Common myeloid progenitor, CD34-positive (primary cell): Measurements from ENCODE around the gene CASP10.
"Not testable (repeated sequence)": the region's sequence is repeated elsewhere in the genome, so short reads cannot be mapped to it uniquely, and the experiment has no call there.

Experiments used
- CTCF ChIA-PET: fragments of 350-600 bp; sonication (Branson Sonifier 250); formaldehyde crosslinking; loops from one replicate; lab custom pipeline; 2021; ENCODE audit warnings: antibody characterized with exemption; lab: Charles Lee
- POLR2A ChIA-PET: fragments of 350-600 bp; sonication (Branson Sonifier 250); formaldehyde crosslinking; loops from one replicate; lab custom pipeline; 2021; ENCODE audit warnings: antibody characterized with exemption; lab: Charles Lee
- DNase-seq, 3 donors: peaks; one replicate each; pipeline versions ENCODE4 v3.0.0 to v3.0.0-alpha.2; 2013
- H3K27ac ChIP-seq, 2 experiments: 1 replicate in 1 of 2; 2 replicates in 1 of 2; pipeline ENCODE4 v1.7.0; 2013; ENCODE audit warnings: inconsistent platforms in 2 of 2, low read length in 2 of 2, mild to moderate bottlenecking in 2 of 2, low read depth in 1 of 2, moderate library complexity in 1 of 2; ENCODE audit not compliant: severe bottlenecking in 2 of 2, insufficient read depth in 1 of 2, poor library complexity in 1 of 2
- H3K27me3 ChIP-seq, 5 experiments: replicated peaks in 2 of 5; 1 replicate in 3 of 5; 2 replicates in 2 of 5; pipeline versions ENCODE4 v1.6.1 to v1.7.0; 2013; ENCODE audit warnings: low read length in 4 of 5, mild to moderate bottlenecking in 2 of 5, moderate library complexity in 2 of 5, inconsistent platforms in 1 of 5; ENCODE audit not compliant: insufficient read depth in 5 of 5, control insufficient read depth in 4 of 5
- H3K36me3 ChIP-seq, 4 experiments: 1 replicate in 2 of 4; 2 replicates in 2 of 4; pipeline versions ENCODE4 v1.6.1 to v1.7.0; 2013; ENCODE audit warnings: low read length in 3 of 4, control low read depth in 1 of 4, mild to moderate bottlenecking in 1 of 4; ENCODE audit not compliant: control insufficient read depth in 4 of 4, insufficient read depth in 4 of 4
- H3K4me1 ChIP-seq, 4 experiments: 1 replicate in 3 of 4; 2 replicates in 1 of 4; pipeline versions ENCODE4 v1.6.1 to v1.7.1; 2013; ENCODE audit warnings: low read length in 3 of 4, mild to moderate bottlenecking in 3 of 4, control low read depth in 1 of 4, inconsistent platforms in 1 of 4, moderate library complexity in 1 of 4; ENCODE audit not compliant: control insufficient read depth in 4 of 4, insufficient read depth in 4 of 4; ENCODE audit errors: control extremely low read depth in 1 of 4
- H3K4me3 ChIP-seq, 7 experiments: 1 replicate in 4 of 7; 2 replicates in 3 of 7; pipeline versions ENCODE4 v1.5.1 to v1.7.0; 2013; ENCODE audit warnings: mild to moderate bottlenecking in 7 of 7, low read length in 6 of 7, moderate library complexity in 6 of 7, inconsistent platforms in 2 of 7, low read depth in 2 of 7, control low read depth in 1 of 7; ENCODE audit not compliant: insufficient read depth in 4 of 7, control insufficient read depth in 1 of 7; ENCODE audit errors: extremely low read depth in 1 of 7
- H3K9me3 ChIP-seq, 5 experiments: 1 replicate in 4 of 5; 2 replicates in 1 of 5; pipeline versions ENCODE4 v1.6.1 to v1.7.1; 2013; ENCODE audit warnings: low read length in 4 of 5, mild to moderate bottlenecking in 2 of 5, inconsistent platforms in 1 of 5, low read depth in 1 of 5, moderate library complexity in 1 of 5; ENCODE audit not compliant: control insufficient read depth in 4 of 5, insufficient read depth in 2 of 5; ENCODE audit errors: control extremely low read depth in 1 of 5
- WGBS: methylation state at CpG from one replicate; pipeline ENCODE4 v1.1.5; 2013; ENCODE audit not compliant: insufficient coverage; 5-methylcytosine and 5-hydroxymethylcytosine counted together

Gene CASP10

GRCh38 chr2:201156640-201157039, 26.3 kb upstream of the CASP10 start:
- Histone ChIP-seq H3K27ac (peak overlapping the region in 1 of 2 experiments; percentile 85), H3K4me1 (peaks cover 12 to 49% (median 28%) of the 10 kb centered on the region in 4 experiments), H3K36me3 (peaks cover 21 to 55% (median 43%) of the 10 kb centered on the region in 4 experiments), H3K4me3 (no peak overlapping the region), H3K27me3 (no peaks in the 10 kb centered on the region), H3K9me3 (no peaks in the 10 kb centered on the region)
- no peak for DNase-seq
- ChIA-PET CTCF (interaction anchor here (1.8 to 7.0 kb wide), 3 partner anchors 12 to 250 kb away, joined by 11 to 107 read pairs (median 17); partner anchors contain the start of gene CFLAR), POLR2A (no interaction called here)
- WGBS, result no CpG with 5 or more reads among the region's 1 CpG

GRCh38 chr2:201157694-201158093, 25.2 kb upstream of the CASP10 start:
- peaks cover 25 to 58% (median 42%) of the 10 kb centered on the region in 4 experiments for H3K36me3 ChIP-seq
- H3K27me3 ChIP-seq, result no peaks in the 10 kb centered on the region
- POLR2A ChIA-PET, result interaction anchor here (0.6 to 2.5 kb wide), 7 partner anchors 10 to 303 kb away, joined by 3 to 27 read pairs (median 4); partner anchors contain the start of genes CFLAR, NIF3L1 and PPIL3
- H3K27ac ChIP-seq, result peak overlapping the region in 1 of 2 experiments; percentile 85
- H3K4me3 ChIP-seq, result peak overlapping the region in 3 of 7 experiments; percentile 21 to 51 (median 42)
- DNase-seq, result no peak
- CTCF ChIA-PET, result interaction anchor here (0.9 to 7.0 kb wide), 28 partner anchors 9 to 266 kb away, joined by 3 to 107 read pairs (median 5); partner anchors contain the start of genes CASP10, CFLAR and ORC2
- 8% methylated on average over 2 of the region's 4 CpGs for WGBS
- H3K9me3 ChIP-seq, result no peaks in the 10 kb centered on the region
- peaks cover 12 to 46% (median 24%) of the 10 kb centered on the region in 4 experiments for H3K4me1 ChIP-seq

- ChIA-PET POLR2A (interaction anchor here (0.6 to 2.5 kb wide), 8 partner anchors 9 to 304 kb away, joined by 3 to 27 read pairs (median 4); partner anchors contain the start of genes CFLAR, NIF3L1 and PPIL3), CTCF (interaction anchor here (0.6 to 7.0 kb wide), 35 partner anchors 9 to 267 kb away, joined by 3 to 107 read pairs (median 5); partner anchors contain the start of genes CASP10, CFLAR and ORC2)
- H3K27ac ChIP-seq, result peak overlapping the region; percentile 43 to 85
- H3K27me3 ChIP-seq, result no peaks in the 10 kb centered on the region
- 13% methylated on average over 1 of the region's 5 CpGs for WGBS
- peaks cover 23 to 58% (median 44%) of the 10 kb centered on the region in 4 experiments for H3K36me3 ChIP-seq
- peaks cover 12 to 46% (median 22%) of the 10 kb centered on the region in 4 experiments for H3K4me1 ChIP-seq
- DNase-seq, result peak; percentile 96 to 99 (median 98)
- H3K9me3 ChIP-seq, result no peaks in the 10 kb centered on the region
- peak overlapping the region in 2 of 7 experiments; percentile 42 to 51 for H3K4me3 ChIP-seq
Observed at GRCh38 chr2:201158111-201158929, 24.6 kb upstream of the CASP10 start.

- CTCF ChIA-PET, result no interaction called here
- peaks cover 0 to 8% (median 3%) of the 10 kb centered on the region in 4 experiments for H3K4me1 ChIP-seq
- H3K9me3 ChIP-seq, result peaks cover 0 to 2% (median 0%) of the 10 kb centered on the region in 5 experiments
- DNase-seq, result no peak
- H3K27me3 ChIP-seq, result no peaks in the 10 kb centered on the region
- no CpG with 5 or more reads among the region's 1 CpG for WGBS
- POLR2A ChIA-PET, result no interaction called here
- no peak overlapping the region for H3K27ac ChIP-seq
- H3K36me3 ChIP-seq, result peaks cover 31 to 66% (median 49%) of the 10 kb centered on the region in 4 experiments
- H3K4me3 ChIP-seq, result no peak overlapping the region
Observed at GRCh38 chr2:201164166-201164565, 18.8 kb upstream of the CASP10 start.

GRCh38 chr2:201167546-201167945, 15.4 kb upstream of the CASP10 start:
- ChIA-PET POLR2A (interaction anchor here (1.3 kb wide), 1 partner anchor 9 kb away, joined by 3 read pairs; no protein-coding TSS in a partner anchor), CTCF (interaction anchor here (1.0 to 2.4 kb wide), 4 partner anchors 9 to 98 kb away, joined by 4 to 14 read pairs (median 5); no protein-coding TSS in a partner anchor)
- Histone ChIP-seq H3K36me3 (peaks cover 19 to 39% (median 30%) of the 10 kb centered on the region in 4 experiments), H3K27me3 (no peaks in the 10 kb centered on the region), H3K4me3 (no peak overlapping the region), H3K9me3 (peaks cover 0 to 2% (median 0%) of the 10 kb centered on the region in 5 experiments), H3K4me1 (peaks cover 0 to 4% (median under 1%) of the 10 kb centered on the region in 4 experiments), H3K27ac (no peak overlapping the region)
- DNase-seq, result no peak
- 100% methylated on average over 2 of the region's 3 CpGs for WGBS

- H3K9me3 ChIP-seq, H3K27me3 ChIP-seq, H3K4me3 ChIP-seq, H3K4me1 ChIP-seq, H3K27ac ChIP-seq: not testable (repeated sequence)
- peaks cover 13 to 30% (median 23%) of the 10 kb centered on the region in 4 experiments for H3K36me3 ChIP-seq
- no CpG with 5 or more reads among the region's 1 CpG for WGBS
- peak in 2 of 3 donors; percentile 24 to 33 for DNase-seq
- ChIA-PET POLR2A (interaction anchor here (1.3 kb wide), 1 partner anchor 10 kb away, joined by 3 read pairs; no protein-coding TSS in a partner anchor), CTCF (interaction anchor here (1.1 to 2.4 kb wide), 4 partner anchors 9 to 99 kb away, joined by 3 to 14 read pairs (median 4); no protein-coding TSS in a partner anchor)
Observed at GRCh38 chr2:201168496-201168895, 14.4 kb upstream of the CASP10 start.
